WTC11 (cell line): ENCODE results near the gene TNK2.

Experiments
- CREB1 ChIP-seq: sonication (generic); formaldehyde crosslinking; IDR thresholded peaks from 2 replicates; pipeline ENCODE4 v1.8.0; 2023; ENCODE audit warnings: mild to moderate bottlenecking, missing genetic modification reagents
- CTCF ChIP-seq: fragments of 200-600 bp; IDR thresholded peaks from 2 replicates; pipeline ENCODE4 v1.8.0; 2022; ENCODE audit warnings: antibody characterized with exemption
- ETV6 ChIP-seq: sonication (generic); formaldehyde crosslinking; IDR thresholded peaks from 2 replicates; pipeline ENCODE4 v1.8.1; 2022; ENCODE audit warnings: mild to moderate bottlenecking, missing genetic modification reagents
- MAX ChIP-seq: sonication (generic); formaldehyde crosslinking; IDR thresholded peaks from 2 replicates; pipeline ENCODE4 v1.8.0; 2022; ENCODE audit warnings: mild to moderate bottlenecking, missing genetic modification reagents
- SP1 ChIP-seq: sonication (generic); formaldehyde crosslinking; conservative IDR thresholded peaks from 2 replicates; pipeline ENCODE4 v1.8.1; 2022; ENCODE audit warnings: missing genetic modification reagents

- no peak for TF ChIP-seq SP1 (CRISPR knock-in tag)
- TF ChIP-seq MAX (CRISPR knock-in tag) = no peak
- no peak for TF ChIP-seq CTCF
- TF ChIP-seq CREB1 (CRISPR knock-in tag) = no peak
- no peak for TF ChIP-seq ETV6 (CRISPR knock-in tag)
Observed at GRCh38 chr3:195844671-195845218, 63.6 kb downstream of the TNK2 start.
